Stimulated activated CD4-positive, alpha-beta T cell treated with anti-CD3 and anti-CD28 coated beads, Interleukin-2, amount 100 ng/mL, for 24 hours (primary cell): ENCODE results near the gene LSM5.

Experiments
- DNase-seq, 2 donors: peaks; one replicate each; pipeline ENCODE4 v3.0.0-alpha.2; 2020

Gene LSM5

DNA sequence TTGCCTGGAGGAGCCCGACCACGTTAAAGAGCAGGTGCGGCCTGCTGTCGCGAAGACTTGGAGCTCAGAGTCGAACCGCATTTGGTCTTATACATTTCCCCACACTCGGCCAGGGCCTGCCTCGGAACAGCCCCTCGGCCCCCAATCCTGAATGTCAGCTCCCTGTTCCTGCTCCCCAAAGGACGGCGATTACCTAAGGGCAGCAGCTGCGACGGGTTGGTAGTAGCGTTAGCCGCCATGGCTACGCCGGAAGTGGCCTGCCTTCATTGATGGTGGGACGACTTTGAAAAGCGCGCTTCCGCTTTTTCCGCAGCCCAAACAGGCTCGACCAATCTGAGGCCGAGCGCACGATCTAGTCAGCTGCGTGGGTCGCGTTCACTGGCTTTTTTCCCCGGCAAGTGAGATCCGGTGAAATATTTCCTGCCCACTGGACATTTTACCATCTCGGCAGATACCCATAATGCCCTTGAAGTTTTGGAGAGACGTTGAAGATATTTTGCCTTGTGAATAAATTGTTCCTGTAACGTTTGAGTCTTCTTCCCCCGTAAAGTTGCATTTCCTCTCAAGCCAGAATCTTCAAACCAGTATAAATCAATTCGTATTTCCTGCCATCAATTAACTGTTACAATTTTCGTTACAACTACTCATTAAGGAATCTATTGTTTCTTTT, at the start of gene LSM5:
Gene LSM5, minus strand, starts transcription at position 254 of the 670 bp plus-strand sequence. Its CDS starts 15 bp downstream, at position 239.
- DNase-seq = peak; percentile 87 to 88

DNA sequence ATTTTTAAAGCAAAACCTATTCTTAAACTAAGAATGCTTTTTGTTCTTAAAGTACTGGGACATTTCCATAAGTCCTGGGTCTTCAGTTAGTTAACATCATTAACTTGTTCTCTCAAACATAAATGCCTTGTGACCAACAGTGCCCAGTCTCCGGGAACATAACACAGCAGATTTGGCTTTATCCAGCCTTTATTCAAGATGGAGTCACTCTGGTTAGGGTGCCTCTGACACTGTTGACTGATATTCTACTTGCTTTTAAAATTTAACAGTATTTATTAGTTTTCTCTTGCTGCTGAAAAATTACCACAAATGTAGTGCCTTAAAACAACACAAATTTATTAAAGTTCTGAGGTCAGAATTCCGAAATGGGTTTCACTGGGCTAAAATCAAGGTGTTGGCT, 49.2 kb upstream of the LSM5 start:
- no peak for DNase-seq

DNA sequence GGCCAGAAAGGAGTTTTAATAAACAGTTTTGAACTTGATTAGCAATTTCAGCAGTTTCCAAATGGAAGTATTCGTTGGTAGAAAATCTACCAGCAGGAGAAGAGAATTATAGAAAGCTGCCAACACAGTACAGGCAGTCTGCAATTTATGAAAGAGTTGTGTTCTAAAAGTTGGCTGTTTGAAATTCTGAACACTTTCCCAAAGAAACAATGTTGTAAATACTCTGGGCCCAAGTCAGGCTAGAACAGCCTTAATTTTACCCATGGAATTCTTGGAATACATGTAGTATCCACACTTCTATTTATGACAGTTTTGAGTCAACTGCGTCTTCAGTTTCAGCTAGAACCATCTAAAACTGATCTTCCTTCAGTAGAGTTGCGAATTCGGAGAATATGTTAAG, 47.6 kb upstream of the LSM5 start:
- no peak for DNase-seq

DNA sequence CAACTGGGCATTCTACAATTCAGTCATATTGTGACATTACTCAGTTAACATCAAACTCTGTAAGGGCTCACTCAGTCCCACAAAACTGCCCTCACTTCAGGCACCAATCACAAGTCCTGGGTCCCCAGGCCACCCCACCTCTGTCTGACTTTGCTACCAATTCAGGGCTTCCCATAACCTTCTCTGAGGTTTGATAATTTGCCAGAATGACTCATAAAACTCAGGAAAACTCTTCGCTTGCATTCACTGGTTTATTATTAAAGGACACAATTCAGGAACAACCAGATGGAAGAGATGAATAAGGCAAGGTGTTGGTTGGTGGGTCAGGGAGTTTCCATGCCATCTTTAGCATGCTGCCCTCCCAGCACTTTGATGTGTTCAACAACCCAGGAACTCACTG, 46.4 kb upstream of the LSM5 start:
- no peak for DNase-seq

DNA sequence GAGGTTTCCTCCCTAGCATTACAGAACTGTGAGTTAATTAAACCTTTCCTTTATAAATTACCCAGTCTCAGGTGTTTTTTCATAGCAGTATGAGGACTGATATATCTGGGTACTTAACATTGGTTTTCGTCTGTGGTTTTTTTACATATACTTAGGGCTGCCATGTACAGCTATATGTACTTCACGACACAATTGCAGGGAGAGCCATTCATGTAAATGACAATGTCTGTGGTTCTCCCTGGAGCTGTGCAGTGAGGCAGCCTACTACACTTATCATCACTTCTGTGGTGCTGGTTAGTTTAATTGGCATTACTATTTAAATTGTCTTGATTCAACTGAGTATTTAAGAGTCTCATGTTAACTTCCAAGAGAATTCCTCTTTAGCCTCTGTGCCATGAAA, 45.8 kb upstream of the LSM5 start:
- no peak for DNase-seq

DNA sequence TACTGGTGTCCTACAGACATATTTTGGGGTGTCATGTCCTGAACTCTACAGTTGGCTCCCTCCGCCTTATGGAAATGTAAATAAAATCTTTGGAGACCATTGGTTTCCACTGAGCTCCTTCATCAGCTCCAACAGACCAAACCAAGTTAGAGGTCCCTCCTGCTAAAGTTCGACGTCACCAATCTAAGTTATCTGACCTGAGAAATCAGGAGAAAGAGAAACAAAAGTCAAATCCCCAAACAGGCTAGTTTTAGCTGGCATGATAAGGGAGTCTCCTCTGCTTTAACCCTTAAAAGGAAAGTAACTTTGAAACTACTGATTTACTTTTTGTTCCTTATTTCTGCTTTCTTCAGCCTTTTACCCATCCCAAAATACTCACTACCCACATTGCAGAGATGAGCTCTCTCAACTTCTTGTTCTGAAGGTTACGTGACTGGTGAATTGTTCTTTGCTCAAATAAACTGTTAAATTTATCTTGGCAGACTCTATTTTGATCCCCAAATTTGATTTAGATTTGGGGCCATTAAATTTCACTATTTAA, 45.1 kb upstream of the LSM5 start:
- no peak for DNase-seq

DNA sequence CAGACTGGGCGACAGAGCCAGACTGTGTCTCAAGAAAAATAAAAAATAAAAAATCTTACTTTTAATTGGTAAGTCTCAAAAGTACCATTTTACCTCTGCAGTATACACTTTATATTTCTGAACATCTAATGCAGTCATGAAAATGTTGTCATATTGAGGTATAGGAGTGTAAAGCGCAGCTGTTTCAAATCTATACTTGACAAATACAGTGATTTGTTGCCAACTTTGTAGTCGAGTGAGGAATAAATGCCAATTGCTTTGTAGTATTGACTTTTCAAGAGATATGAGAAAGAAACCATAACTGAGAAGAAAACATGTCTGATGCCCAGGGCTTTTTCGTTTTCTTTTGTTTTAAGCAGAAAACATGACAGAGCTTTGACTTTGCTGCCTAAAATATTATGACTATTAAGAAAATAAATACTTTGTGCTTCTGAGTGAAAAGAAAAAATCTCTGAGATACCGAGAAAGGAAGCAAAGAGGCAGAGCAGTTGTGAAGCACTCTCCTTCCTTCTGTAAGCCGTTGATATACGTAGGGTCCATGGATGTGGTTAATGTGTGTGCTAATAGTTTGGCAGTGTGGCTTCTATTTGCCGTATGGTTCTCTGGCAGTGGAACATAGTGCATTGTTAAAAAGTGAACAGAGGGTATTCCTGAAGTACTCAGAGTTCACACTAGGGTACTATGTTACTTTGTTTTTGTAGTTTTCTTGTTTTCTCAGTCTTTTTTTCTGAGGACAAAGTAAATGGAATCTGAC, 43.3 kb upstream of the LSM5 start:
- DNase-seq = no peak

DNA sequence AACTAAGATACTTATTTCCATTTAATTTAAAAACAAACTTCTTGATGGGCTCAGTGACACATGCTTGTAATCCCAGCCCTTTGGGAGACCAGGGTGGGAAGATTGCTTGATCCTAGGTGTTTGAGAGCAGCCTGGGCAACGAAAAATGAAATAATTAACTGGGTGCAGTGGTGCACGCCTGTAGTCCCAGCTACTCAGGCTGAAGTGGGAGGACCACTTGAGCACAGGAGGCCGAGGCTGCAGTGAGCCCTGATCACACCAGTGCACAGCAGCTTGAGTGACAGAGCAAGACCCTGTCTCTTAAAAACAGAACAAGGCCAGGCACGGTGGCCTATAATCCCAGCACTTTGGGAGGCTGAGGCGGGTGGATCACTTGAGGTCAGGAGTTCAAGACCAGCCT, 42.5 kb upstream of the LSM5 start:
- no peak for DNase-seq

DNA sequence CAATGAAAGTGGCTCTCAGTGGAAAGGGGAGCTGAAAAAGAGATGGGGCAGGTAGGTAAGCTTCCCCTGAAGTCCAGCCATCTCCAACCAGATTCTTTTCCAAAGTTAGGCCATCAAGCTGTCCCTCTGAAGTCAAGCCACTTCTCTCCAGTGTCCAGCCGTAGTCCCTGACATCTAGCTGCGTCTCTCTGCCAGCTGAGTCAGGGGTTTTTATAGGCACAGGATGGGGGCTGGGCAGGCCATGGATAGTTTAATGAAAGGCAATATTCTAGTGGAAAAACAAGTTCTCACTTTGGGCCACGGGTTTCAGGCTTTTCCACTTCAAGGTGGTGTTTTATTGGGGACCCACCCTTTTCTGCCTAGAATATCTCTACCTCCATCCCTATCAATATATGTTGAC, 41.9 kb upstream of the LSM5 start:
- no peak for DNase-seq

DNA sequence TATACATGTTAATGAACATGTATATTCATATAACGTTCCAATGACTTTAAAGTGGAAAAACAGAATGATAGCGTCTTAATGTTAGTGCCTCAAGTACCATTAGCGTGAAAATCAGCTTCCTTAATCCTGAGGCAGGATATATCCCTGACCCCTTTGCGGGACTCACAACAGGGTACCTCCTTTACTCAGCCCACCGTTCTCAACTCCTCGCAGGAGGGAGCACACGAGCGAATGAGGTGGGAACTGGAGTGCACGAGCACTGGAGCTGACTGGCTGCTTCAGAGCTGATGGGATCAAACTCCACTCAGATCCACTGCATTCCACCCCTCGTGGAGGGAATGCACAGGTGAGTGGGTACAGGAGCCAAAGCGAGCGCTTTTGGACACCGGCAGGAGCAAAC, 41.2 kb upstream of the LSM5 start:
- DNase-seq = no peak

DNA sequence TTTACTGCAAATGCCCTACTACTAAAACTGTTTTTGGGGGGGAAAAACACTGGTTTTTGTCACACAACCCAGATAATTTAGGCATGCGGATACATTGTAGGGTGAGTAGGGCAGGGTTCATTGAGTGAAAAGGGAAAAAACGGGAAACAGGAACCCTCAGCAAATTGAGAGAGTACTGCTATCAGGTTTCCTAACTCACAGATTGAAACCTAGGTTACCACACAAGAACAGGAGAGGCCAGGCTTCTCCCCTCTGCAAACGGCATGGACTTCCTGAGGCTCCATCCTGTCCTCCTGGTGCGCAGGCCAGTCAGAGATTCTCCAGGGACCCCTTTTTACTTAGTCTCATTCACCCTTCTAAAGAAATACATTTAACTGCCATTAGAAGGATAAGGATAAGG, 35.7 kb upstream of the LSM5 start:
- no peak for DNase-seq

DNA sequence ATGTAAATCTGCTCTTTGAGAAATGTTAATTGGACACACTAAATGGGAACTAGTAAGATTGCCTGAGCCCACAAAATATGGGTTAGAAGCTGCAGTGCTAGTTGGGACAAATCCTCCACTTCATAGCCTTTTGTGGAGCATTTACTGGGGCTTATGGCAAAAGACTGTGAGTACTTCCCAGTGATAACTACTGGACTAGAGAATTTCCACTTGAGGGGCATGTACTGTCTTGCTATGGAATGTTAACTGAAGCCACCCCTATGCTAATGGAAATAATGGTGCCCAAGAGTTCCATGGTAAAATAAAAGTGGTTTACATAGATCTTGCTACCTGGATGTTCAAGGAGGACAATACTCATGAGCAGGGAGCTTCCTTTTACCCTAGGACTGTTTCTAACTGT, 34.5 kb upstream of the LSM5 start:
- no peak for DNase-seq

DNA sequence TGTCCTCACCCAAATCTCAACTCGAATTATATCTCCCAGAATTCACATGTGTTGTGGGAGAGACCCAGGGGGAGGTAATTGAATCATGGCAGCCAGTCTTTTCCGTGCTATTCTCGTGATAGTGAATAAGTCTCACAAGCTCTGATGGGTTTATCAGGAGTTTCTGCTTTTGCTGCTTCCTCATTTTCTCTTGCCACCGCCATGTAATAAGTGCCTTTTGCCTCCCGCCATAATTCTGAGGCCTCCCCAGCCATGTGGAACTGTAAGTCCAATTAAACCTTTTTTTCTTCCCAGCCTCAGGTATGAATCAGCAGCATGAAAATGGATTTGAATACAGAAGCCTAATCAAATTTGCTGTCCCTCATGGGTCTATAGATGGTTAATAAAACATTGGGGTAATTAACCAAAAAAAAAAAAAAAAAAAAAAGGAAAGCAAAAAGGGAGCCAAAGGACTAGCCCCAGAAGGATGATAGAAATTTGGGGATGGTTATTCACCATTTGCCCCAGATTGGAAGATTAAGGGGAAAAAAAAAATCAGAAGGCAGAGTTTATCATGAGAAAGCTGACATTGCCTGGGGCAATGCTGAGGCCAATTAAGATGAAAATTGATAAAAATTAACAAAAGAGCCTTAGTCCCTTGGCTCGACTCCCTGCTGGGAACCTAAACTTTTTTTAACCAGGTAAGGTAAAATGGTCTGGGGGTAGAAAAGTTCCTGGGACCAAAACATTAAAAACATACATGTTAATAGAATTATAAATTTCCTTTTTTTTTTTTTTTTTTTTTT, 32.8 kb upstream of the LSM5 start:
- DNase-seq = no peak

DNA sequence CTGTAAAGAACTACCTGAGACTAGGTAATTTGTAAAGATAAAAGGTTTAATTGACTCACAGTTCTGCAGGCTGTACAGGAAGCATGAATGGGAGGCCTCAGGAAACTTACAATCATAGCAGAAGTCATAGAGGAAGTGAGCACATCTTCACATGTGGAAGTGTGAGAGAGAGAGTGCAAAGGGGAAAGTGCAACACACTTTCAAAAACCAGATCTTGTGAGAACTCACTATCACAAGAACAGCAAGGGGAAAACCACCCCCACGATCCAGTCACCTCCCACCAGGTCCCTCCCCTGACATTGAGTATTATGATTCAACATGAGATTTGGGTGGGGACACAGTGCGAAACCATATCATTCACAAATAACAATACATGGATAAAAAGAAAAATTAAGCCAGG, 29.6 kb upstream of the LSM5 start:
- peak; percentile 8 to 29 for DNase-seq

DNA sequence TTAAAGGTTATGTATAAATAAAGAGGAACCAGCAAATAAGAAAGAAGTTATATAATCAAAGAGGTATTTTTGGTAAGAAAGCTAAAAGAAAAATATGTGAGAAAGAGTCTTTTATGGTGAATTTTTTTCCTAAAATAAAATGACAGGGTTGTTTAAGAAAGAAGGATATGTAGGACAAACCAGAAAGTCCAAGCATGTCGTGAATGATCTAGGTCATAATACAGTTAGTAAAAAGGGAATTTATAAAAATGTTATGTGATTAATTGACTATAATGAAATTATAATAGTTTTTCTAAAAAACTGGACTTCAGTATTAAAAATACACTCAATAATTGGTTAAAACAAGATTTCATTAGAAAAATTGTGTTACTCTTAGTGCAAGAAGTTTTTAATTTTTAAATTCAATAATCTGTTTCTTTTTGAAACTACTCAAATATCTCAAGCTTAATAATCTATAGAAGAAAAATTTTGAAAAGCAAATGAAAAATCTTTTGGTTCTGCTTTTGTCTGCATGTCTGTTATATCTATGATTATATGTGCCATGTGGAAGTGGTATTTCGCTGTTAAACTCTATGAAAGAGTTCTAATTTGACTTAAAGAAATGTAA, 28.5 kb upstream of the LSM5 start:
- DNase-seq = no peak

DNA sequence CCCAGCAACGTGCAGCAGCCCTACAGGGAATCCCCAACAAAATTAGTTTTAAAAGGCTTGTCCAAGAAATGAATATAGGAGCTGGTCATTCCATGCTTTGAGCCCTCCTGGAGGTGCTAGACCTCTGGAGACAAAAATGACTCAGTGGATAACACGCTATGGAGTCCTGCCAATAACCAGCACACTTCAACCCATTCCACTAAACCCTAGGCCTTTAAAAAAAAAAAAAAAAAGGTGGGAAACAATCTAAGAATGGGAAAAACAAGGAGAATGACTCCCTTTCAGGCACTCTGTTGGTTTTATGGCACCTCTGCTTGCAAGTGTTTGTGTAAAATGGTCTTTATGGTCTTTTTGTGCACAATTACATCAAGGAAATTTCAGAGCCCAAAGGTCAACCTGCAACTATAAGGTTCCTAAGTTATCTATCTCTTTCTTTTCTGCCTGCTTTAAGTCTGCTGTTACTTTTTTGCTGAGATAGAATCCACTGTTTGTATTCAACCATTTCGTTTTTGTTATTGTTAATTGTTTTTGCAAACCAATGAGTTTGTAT, 26.4 kb upstream of the LSM5 start:
- DNase-seq = no peak

DNA sequence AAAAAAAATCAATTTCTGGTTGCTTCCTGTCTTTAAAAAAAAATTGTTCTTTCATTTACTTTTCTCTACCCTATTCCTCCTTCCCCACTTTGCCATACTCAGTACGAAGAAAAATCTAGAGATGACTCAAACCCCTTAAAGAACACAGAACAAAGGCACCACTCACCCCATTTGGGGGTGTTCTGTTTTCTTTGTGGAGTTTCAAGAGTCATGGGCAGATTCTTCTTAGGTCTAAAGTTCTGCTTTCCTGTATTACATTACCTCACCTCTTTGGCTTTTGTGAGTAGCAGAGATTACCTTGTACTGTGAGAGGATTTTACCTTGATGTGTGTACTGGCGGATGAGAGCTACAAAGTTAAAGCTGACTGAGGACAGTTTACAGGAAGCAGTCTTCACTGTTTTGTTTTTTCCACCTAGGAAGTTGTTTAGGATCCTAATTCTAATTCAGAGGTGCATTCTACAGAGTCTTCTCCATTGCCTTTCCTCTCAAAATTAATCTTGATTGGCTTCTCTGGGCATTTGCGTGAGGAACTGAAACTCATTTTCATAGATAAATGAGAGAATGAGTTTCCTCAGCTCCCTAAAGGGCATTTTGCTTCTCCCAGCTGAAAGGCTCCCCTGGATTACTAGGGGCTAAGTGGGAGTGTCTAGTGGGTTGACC, 25.8 kb upstream of the LSM5 start:
- DNase-seq = no peak

DNA sequence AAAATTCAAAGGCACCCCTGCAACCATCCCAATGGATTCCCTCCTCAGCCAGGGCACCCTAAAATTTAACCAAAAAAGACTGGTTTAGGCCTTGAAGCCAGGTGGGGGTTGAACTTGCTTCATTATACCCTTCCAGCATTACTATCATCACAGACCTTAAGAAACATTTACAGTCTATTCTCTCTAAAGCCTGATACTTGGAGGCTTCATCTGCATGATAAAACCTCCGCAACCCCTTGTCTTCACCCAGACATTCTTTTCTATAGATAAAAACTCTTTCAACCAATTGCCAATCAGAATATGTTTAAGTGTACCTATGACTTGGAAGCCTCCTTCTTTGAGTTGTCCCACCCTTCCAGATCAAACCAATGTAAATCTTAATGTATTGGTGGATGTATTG, 23.0 kb upstream of the LSM5 start:
- DNase-seq = no peak

DNA sequence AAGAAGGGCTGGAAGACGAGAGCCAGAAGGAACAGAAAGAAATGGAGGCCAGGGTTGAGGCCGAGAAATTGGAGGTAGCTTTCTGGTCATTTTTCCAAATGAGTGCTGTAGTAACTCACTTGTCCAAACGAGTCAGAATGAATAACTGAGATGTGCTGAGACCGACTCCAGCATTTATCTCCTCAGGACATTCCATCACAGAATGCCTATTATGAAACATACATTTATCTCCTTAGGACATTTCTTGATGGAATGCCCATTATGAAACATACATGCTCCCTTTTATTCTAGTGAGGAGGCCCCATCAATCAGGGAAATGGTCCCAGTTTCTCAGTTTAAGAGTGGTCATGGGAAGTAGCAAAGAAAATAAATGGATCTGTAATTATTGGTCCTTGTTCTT, 21.6 kb upstream of the LSM5 start:
- DNase-seq = no peak

DNA sequence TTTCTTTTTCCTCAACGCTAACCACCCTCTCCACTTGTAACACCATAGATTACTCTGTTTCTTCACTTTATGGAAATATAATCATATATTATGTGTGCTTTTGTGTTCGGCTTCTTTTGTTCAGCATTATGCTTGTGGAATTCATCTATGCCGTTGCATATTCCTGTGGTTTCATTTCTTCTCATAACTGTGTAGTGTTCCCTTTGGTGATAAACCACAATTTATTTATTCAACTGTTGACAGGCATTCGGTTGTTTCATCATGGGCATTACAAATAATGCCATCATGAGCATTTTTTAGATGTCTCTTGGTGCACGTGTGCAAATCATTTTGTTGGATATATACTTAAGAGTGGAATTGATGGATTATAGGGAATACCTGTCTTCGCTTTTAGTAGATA, 17.2 kb upstream of the LSM5 start:
- DNase-seq = no peak

DNA sequence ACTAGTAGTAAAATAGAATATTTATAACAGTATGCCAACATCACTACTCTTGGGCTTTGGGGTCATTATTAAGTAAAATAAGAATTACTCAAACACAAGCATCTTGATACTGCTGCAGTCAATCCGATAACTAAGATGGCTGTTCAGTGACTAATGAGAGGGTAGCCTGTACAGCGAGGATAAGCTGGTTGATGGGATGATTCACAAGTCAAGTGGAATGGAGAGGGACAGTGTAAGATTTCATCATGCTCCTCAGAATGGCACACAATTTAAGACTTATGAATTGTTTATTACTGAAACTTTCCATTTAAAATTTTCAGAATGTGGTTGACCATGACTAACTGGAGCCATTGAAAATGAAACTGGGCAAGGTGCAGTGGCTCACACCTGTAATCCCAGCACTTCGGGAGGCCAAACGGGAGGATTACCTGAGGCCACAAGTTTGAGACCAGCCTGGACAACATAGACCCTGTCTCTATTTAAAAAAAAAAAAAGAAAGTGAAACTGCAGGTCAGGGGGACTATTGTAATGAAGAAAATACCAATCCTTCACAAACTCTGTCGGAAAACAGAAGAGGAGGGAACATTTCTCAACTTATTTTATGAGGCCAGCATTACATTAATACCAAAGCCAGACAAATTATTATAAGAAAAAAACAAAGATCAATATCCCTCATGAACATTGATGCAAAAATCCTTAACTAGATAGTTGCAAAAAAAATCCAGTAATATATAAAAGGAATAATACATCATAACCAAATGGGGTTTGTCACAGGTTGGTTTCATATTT, 16.3 kb upstream of the LSM5 start:
- peak; percentile 24 to 32 for DNase-seq

DNA sequence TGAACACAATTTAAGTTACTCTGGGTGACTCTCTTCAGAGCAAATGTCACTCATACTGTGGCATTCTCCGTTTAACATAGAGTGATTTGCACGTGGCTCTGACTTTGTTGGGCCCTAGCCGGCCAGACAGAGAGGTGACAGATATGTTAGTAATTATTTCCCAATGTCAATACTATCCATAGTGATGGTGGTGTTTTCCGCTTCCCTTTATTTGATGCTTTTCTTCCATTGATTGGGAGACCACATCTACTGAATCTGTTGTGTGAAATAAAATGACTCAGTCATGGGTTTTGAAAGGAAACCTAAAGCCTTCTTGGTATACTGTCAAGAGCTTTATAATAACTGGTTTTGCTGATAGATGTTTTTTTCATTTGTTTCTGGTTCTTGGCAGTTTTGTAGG, 12.5 kb upstream of the LSM5 start:
- DNase-seq = peak; percentile 34 to 35
